ENCODE data around the gene SEMA6A. TPM values are rescaled to one million over a fixed set of nuclear protein-coding genes. Genes with fewer than 3 reads are reported as not detected.

SEMA6A gene
- total and polyA plus RNA-seq, 2 experiments from 2014 or later = 233 to 400 TPM

GRCh38 chr5:116622375-116623050 is 47.9 kb upstream of the SEMA6A start:
- no peaks in the 10 kb centered on the region for H4K20me1 ChIP-seq (replicated peaks; ENCODE audit: insufficient read depth)
- peaks cover 9% of the 10 kb centered on the region for H3K4me1 ChIP-seq (ENCODE audit: insufficient read depth)
- H3K4me3 Mint-ChIP-seq = no peak overlapping the region
- no peaks in the 10 kb centered on the region for H3K79me2 ChIP-seq (replicated peaks; ENCODE audit: insufficient read depth)
- peaks cover 2% of the 10 kb centered on the region for H3K27me3 Mint-ChIP-seq (ENCODE audit: insufficient read depth, low read depth, poor library complexity)
- peaks cover 15% of the 10 kb centered on the region for H3K9me2 ChIP-seq (ENCODE audit: insufficient read depth)
- no peaks in the 10 kb centered on the region for H3K27me3 ChIP-seq (ENCODE audit: insufficient read depth)
- no peak for TF ChIP-seq ZNF331 (CRISPR knock-in tag; IDR thresholded peaks at IDR 0.05; ENCODE audit: low read depth)
- no peak for TF ChIP-seq REST (IDR thresholded peaks at IDR 0.05; ENCODE audit: unreplicated experiment)
- no peak for TF ChIP-seq ZNF114 (CRISPR knock-in tag; IDR thresholded peaks at IDR 0.05)
- no peak for TF ChIP-seq ZNF462 (CRISPR knock-in tag; IDR thresholded peaks at IDR 0.05)
- TF ChIP-seq CREB1 (CRISPR knock-in tag; IDR thresholded peaks at IDR 0.05; ENCODE audit: low read depth) = no peak
- no peak for TF ChIP-seq JUNB (IDR thresholded peaks at IDR 0.05; ENCODE audit: unreplicated experiment)
- no peak for TF ChIP-seq EZH2phosphoT487 (IDR thresholded peaks at IDR 0.05; ENCODE audit: unreplicated experiment)
- no peak for TF ChIP-seq NANOG (IDR thresholded peaks at IDR 0.05; ENCODE audit: borderline replicate concordance)
- TF ChIP-seq EZH2 (IDR thresholded peaks at IDR 0.05; ENCODE audit: low read depth, unreplicated experiment) = no peak
- TF ChIP-seq STAT1 (IDR thresholded peaks at IDR 0.05; ENCODE audit: unreplicated experiment) = no peak
- no peak for TF ChIP-seq POLR2AphosphoS5 (IDR thresholded peaks at IDR 0.05; ENCODE audit: low read depth)
- no peak for TF ChIP-seq ETS1 (IDR thresholded peaks at IDR 0.05)
- TF ChIP-seq CTCF (conservative IDR thresholded peaks at IDR 0.05; ENCODE audit: low read depth in 2 of 2) = no peak
- no peak overlapping the region for H3K27ac Mint-ChIP-seq
- ATAC-seq = no peak
- no peak for DNase-seq (ENCODE audit: low spot score)
- H3K4me1 Mint-ChIP-seq = peaks cover 22% of the 10 kb centered on the region
- no peak overlapping the region for H3K4me2 ChIP-seq
- no peaks in the 10 kb centered on the region; the same call in 2 of the 3 replicates for H3K36me3 Mint-ChIP-seq (ENCODE audit: low read depth)
- no peaks in the 10 kb centered on the region for H3K9me3 Mint-ChIP-seq
- no peak overlapping the region for H3K27ac ChIP-seq (ENCODE audit: low read depth)
- H3K36me3 ChIP-seq (ENCODE audit: insufficient read depth) = no peaks in the 10 kb centered on the region
- no peaks in the 10 kb centered on the region for H3F3A ChIP-seq (replicated peaks; ENCODE audit: low read depth)
- H3K4me3 ChIP-seq = no peak overlapping the region
- 0 out of 2 replicates have a peak overlapping the region, but pooled peaks have one; percentile 2 for H2AFZ ChIP-seq

All from GM23338 (cell line).